GM21526 (cell line): ENCODE data around the gene RBPJ.

Experiments used
- ATAC-seq: cut with Tn5 transposase; IDR thresholded peaks from one replicate; pipeline ENCODE4 v1.9.1; 2021; ENCODE audit warnings: moderate library complexity; ENCODE audit not compliant: unreplicated experiment, low FRiP score

The RBPJ gene

GRCh38 chr4:26320538-26321372, at the start of gene RBPJ:
RBPJ (plus strand) TSS chr4:26321014; CDS start chr4:26321029, 15 bp downstream.
- ATAC-seq = peak; percentile 21

- no peak for ATAC-seq
Observed at GRCh38 chr4:26271703-26272102, 49.1 kb upstream of the RBPJ start.

- ATAC-seq = no peak
Observed at GRCh38 chr4:26272654-26273615, 47.9 kb upstream of the RBPJ start.

- ATAC-seq = no peak
Observed at GRCh38 chr4:26273616-26273980, 47.2 kb upstream of the RBPJ start.

GRCh38 chr4:26275281-26275680, 45.5 kb upstream of the RBPJ start:
- no peak for ATAC-seq

GRCh38 chr4:26279446-26279845, 41.4 kb upstream of the RBPJ start:
- no peak for ATAC-seq

- ATAC-seq = no peak
Observed at GRCh38 chr4:26281881-26282280, 38.9 kb upstream of the RBPJ start.

GRCh38 chr4:26284536-26284935, 36.3 kb upstream of the RBPJ start:
- no peak for ATAC-seq

- ATAC-seq = no peak
Observed at GRCh38 chr4:26285272-26285671, 35.5 kb upstream of the RBPJ start.

GRCh38 chr4:26287756-26288155, 33.1 kb upstream of the RBPJ start:
- no peak for ATAC-seq

- ATAC-seq = peak; percentile 61
Observed at GRCh38 chr4:26288355-26288909, 32.4 kb upstream of the RBPJ start.

GRCh38 chr4:26289401-26289800, 31.4 kb upstream of the RBPJ start:
- no peak for ATAC-seq

- no peak for ATAC-seq
Observed at GRCh38 chr4:26290321-26290720, 30.5 kb upstream of the RBPJ start.

GRCh38 chr4:26294904-26295303, 25.9 kb upstream of the RBPJ start:
- no peak for ATAC-seq

GRCh38 chr4:26296021-26296420, 24.8 kb upstream of the RBPJ start:
- ATAC-seq = no peak

GRCh38 chr4:26296514-26296913, 24.3 kb upstream of the RBPJ start:
- ATAC-seq = no peak

- no peak for ATAC-seq
Observed at GRCh38 chr4:26297219-26297618, 23.6 kb upstream of the RBPJ start.

- ATAC-seq = no peak
Observed at GRCh38 chr4:26298198-26298947, 22.4 kb upstream of the RBPJ start.

- peak; percentile 75 for ATAC-seq
Observed at GRCh38 chr4:26299254-26299882, 21.4 kb upstream of the RBPJ start.
